Subcutaneous abdominal adipose tissue (tissue), 5 donors: ENCODE data around the gene INSRR.

ENCODE experiments used
- H3K27ac ChIP-seq: one replicate; pipeline ENCODE4 v1.7.0; 2013; ENCODE audit warnings: low read depth, mild to moderate bottlenecking, inconsistent platforms, low read length, moderate library complexity
- H3K27me3 ChIP-seq, 5 donors: one replicate each; pipeline ENCODE4 v1.7.0; 2013; ENCODE audit warnings: low read length in 5 of 5, inconsistent platforms in 1 of 5; ENCODE audit not compliant: control insufficient read depth in 5 of 5, insufficient read depth in 4 of 5
- H3K36me3 ChIP-seq, 5 donors: one replicate each; pipeline ENCODE4 v1.7.0; 2013; ENCODE audit warnings: low read length in 5 of 5; ENCODE audit not compliant: control insufficient read depth in 5 of 5, insufficient read depth in 5 of 5
- H3K4me1 ChIP-seq, 5 donors: one replicate each; pipeline ENCODE4 v1.7.0; 2013; ENCODE audit warnings: low read length in 5 of 5, mild to moderate bottlenecking in 3 of 5, moderate library complexity in 1 of 5; ENCODE audit not compliant: control insufficient read depth in 5 of 5, insufficient read depth in 5 of 5
- H3K4me3 ChIP-seq, 5 donors: one replicate each; pipeline ENCODE4 v1.7.0; 2013; ENCODE audit warnings: low read length in 5 of 5, low read depth in 1 of 5
- H3K9ac ChIP-seq, 5 donors: one replicate each; pipeline ENCODE4 v1.7.0; 2013; ENCODE audit warnings: low read length in 5 of 5, mild to moderate bottlenecking in 4 of 5, moderate library complexity in 3 of 5
- H3K9me3 ChIP-seq, 5 donors: one replicate each; pipeline ENCODE4 v1.7.0; 2013; ENCODE audit warnings: low read length in 5 of 5; ENCODE audit not compliant: control insufficient read depth in 5 of 5
- donor health status: healthy.
- donor health status: healthy.
- donor health status: healthy.
- donor health status: healthy.
- donor health status: healthy.

The INSRR gene

GRCh38 chr1:156856282-156856785 lies 2.6 kb downstream of the INSRR start:
- no peaks in the 10 kb centered on the region for H3K9me3 ChIP-seq
- H3K36me3 ChIP-seq = no peaks in the 10 kb centered on the region
- peaks cover 29 to 48% (median 41%) of the 10 kb centered on the region in 5 donors for H3K27me3 ChIP-seq
- H3K9ac ChIP-seq = no peak overlapping the region
- H3K27ac ChIP-seq = no peak overlapping the region
- H3K4me3 ChIP-seq = no peak overlapping the region
- H3K4me1 ChIP-seq = peaks cover 4 to 36% (median 29%) of the 10 kb centered on the region in 5 donors

GRCh38 chr1:156854634-156855033 lies 4.3 kb downstream of the INSRR start:
- H3K4me1 ChIP-seq = peaks cover 2 to 19% (median 17%) of the 10 kb centered on the region in 5 donors
- no peak overlapping the region for H3K4me3 ChIP-seq
- H3K27ac ChIP-seq = no peak overlapping the region
- no peaks in the 10 kb centered on the region for H3K9me3 ChIP-seq
- peaks cover 22 to 34% (median 25%) of the 10 kb centered on the region in 5 donors for H3K27me3 ChIP-seq
- no peak overlapping the region for H3K9ac ChIP-seq
- H3K36me3 ChIP-seq = no peaks in the 10 kb centered on the region

DNA sequence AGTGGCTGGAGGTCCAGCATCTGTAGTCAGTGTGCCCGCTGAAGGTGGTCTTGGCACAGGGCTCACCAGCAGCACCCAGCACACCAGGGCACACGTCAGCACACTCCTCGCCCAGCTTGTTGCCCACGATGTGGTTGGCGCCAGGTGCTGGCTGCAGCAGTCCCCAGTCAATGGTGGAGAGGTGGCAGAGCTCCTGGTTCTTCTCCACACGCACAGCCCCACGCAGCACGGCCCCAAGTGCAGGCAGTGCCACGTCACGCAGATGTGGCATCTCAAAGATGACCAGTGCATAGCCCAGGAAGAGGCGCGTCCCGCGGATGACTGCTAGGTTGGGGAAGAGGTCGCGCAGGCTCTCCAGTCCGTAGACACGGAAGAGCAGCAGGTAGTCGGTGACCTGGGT lies 5.2 kb downstream of the INSRR start:
- Histone ChIP-seq H3K4me3 (no peak overlapping the region), H3K4me1 (peaks cover under 1 to 12% (median 8%) of the 10 kb centered on the region in 5 donors), H3K36me3 (no peaks in the 10 kb centered on the region), H3K27ac (no peak overlapping the region), H3K9me3 (no peaks in the 10 kb centered on the region), H3K9ac (no peak overlapping the region), H3K27me3 (peaks cover 16 to 27% (median 23%) of the 10 kb centered on the region in 5 donors)

DNA sequence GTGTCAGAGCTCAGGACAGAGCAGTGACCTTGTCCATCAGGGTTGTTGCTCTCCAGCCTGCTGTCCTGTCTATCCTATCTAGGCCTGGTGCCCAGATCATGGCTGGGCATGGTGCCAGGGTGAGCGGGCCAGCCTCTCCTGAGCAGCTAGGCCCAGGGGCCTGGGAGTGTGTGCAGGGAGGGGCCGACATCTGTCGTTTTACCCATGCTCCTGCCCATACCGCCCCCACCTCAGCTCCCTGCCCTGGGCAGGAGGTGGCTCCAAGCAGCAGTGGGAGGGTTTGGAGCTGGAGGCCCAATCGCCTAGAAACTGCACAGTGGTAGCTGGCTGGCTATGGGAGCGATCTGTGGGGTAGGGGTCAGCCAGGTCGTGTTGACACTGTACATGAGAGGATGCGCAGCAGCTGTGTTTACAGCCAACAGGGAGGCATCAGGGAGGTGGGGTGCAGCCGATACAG lies 6.5 kb downstream of the INSRR start:
- Histone ChIP-seq H3K9me3 (no peaks in the 10 kb centered on the region), H3K4me3 (no peak overlapping the region), H3K9ac (no peak overlapping the region), H3K4me1 (peaks cover 0 to 7% (median 5%) of the 10 kb centered on the region in 5 donors), H3K27me3 (peaks cover 8 to 27% (median 14%) of the 10 kb centered on the region in 5 donors), H3K36me3 (no peaks in the 10 kb centered on the region), H3K27ac (no peak overlapping the region)

- Histone ChIP-seq H3K4me1 (peaks cover 0 to 7% (median 5%) of the 10 kb centered on the region in 5 donors), H3K36me3 (no peaks in the 10 kb centered on the region), H3K27me3 (peaks cover 5 to 27% (median 11%) of the 10 kb centered on the region in 5 donors), H3K9me3 (no peaks in the 10 kb centered on the region), H3K9ac (no peak overlapping the region), H3K27ac (no peak overlapping the region), H3K4me3 (no peak overlapping the region)
Observed at GRCh38 chr1:156851779-156852417, 7.0 kb downstream of the INSRR start.

- H3K9me3 ChIP-seq = no peaks in the 10 kb centered on the region
- peaks cover 1 to 13% (median 12%) of the 10 kb centered on the region in 5 donors for H3K4me1 ChIP-seq
- no peak overlapping the region for H3K9ac ChIP-seq
- no peak overlapping the region for H3K27ac ChIP-seq
- H3K36me3 ChIP-seq = no peaks in the 10 kb centered on the region
- peaks cover 16 to 47% (median 32%) of the 10 kb centered on the region in 5 donors for H3K27me3 ChIP-seq
- no peak overlapping the region for H3K4me3 ChIP-seq
Observed at GRCh38 chr1:156849151-156849496, 9.8 kb downstream of the INSRR start.

DNA sequence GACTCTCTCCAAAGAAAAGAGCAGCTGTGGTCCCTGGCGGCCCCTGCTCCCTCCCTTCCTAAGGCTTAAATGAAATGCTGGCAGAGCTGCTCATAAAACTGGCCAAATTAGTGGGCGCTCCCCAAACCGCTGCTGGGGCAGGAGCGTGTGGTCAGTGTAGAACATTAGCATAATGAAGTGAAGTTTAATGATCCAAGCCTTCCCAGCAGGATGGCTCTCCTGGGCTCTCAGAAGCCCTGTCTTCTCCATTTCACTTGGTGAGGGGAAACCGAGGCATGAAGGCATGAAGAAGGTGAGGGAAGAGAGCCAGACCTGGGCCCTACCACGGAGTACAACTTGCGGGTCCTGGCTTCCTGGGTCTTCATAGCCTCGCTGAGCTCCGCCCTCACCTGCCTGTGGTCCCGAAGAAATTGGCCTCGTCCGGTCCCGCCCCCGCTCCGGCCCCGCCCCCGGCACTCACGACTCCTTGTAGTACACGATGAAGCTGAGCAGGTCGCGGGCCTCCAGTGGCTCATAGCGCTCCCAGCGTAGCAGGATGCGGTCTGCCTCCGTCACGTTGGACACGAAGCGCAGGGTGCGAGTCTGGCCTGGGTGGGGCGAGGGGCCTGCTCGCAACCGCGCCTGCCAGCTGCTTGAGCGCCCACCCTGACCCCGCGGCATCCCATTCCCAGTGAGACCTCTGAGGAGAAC lies 10.3 kb downstream of the INSRR start:
- no peak overlapping the region for H3K4me3 ChIP-seq
- H3K27me3 ChIP-seq = peaks cover 19 to 51% (median 37%) of the 10 kb centered on the region in 5 donors
- peaks cover 1 to 13% (median 12%) of the 10 kb centered on the region in 5 donors for H3K4me1 ChIP-seq
- H3K9ac ChIP-seq = no peak overlapping the region
- no peak overlapping the region for H3K27ac ChIP-seq
- H3K36me3 ChIP-seq = no peaks in the 10 kb centered on the region
- H3K9me3 ChIP-seq = no peaks in the 10 kb centered on the region

DNA sequence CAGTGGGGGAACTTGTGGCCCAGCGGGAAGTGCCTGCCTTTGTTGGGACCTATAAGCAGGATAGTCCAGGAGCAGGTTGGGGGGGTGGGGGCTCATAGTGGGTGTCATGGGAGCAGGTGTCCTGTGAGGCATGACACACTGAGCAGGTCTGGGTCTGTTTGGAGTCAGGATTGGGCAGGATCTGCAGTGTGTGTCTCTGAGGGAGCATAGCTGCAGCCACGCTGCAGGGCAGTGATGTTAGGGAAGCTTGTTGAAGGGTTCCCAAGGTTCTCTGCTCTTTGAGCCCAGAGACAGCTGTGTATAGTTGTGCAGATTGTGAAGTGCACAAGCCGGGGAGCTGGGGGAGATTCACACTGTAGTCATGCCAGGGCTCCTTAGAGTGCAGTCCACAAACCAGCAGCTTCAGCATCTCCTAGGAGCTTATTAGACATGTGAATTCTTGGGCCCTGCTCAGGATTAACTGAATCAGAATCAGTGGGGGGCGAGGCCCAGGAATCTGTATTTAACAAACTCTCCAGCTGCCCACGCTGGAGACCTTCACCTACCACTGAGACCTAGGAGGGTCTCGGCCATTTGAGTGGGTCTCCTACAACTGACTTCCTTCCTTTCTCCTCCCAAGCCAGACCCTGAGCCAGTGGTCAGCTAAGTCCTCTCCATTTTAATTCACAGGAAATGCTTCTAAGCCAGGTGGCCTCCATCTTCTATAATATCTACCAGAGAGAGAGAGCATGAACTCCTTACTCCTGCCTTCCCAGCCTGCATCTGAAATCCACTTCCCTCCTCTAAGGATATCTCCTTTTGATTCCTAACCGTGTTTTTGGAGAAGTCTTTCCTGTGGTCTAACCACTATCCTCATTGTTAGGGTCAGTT lies 11.1 kb downstream of the INSRR start:
- no peak overlapping the region for H3K4me3 ChIP-seq
- no peaks in the 10 kb centered on the region for H3K36me3 ChIP-seq
- peaks cover 19 to 48% (median 45%) of the 10 kb centered on the region in 5 donors for H3K27me3 ChIP-seq

DNA sequence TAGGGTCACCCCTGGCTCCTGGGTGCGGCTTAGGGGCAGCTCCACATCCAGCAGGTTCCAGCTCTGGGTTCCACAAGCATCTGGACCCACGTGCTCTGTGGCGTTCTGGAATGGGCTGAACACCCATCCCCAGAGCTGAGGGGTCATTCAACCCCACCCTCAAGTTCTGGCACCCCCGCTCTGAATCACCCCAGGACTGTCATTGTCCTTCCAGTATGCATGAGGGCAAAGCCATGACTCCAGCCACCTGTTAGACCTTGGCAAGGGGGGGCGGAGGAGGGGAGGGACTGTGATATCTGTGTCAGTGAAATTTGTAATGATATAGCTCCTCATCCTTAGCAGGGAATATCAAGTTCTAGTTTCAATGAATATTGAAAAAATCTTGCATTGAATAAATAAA lies 12.3 kb downstream of the INSRR start:
- no peak overlapping the region for H3K27ac ChIP-seq
- peaks cover 19 to 53% (median 50%) of the 10 kb centered on the region in 5 donors for H3K27me3 ChIP-seq
- H3K36me3 ChIP-seq = no peaks in the 10 kb centered on the region
- H3K9ac ChIP-seq = no peak overlapping the region
- peaks cover 1 to 8% (median 5%) of the 10 kb centered on the region in 5 donors for H3K4me1 ChIP-seq
- no peak overlapping the region for H3K4me3 ChIP-seq
- H3K9me3 ChIP-seq = no peaks in the 10 kb centered on the region

More for the DNA sequence above, 11.1 kb downstream of the INSRR start:
- Histone ChIP-seq H3K9ac (no peak overlapping the region), H3K27ac (no peak overlapping the region), H3K9me3 (no peaks in the 10 kb centered on the region), H3K4me1 (peaks cover 1 to 13% (median 12%) of the 10 kb centered on the region in 5 donors)
